COLO668 (cell line): Measurements from ENCODE around the gene SERPINA10.
"Not testable (repeated sequence)": the region's sequence is repeated elsewhere in the genome, so short reads cannot be mapped to it uniquely, and the experiment has no call there.

Source experiments
- DNase-seq: peaks from one replicate; lab custom pipeline; 2025; ENCODE audit not compliant: unreplicated experiment; lab: John Stamatoyannopoulos, UW

The SERPINA10 gene

DNA sequence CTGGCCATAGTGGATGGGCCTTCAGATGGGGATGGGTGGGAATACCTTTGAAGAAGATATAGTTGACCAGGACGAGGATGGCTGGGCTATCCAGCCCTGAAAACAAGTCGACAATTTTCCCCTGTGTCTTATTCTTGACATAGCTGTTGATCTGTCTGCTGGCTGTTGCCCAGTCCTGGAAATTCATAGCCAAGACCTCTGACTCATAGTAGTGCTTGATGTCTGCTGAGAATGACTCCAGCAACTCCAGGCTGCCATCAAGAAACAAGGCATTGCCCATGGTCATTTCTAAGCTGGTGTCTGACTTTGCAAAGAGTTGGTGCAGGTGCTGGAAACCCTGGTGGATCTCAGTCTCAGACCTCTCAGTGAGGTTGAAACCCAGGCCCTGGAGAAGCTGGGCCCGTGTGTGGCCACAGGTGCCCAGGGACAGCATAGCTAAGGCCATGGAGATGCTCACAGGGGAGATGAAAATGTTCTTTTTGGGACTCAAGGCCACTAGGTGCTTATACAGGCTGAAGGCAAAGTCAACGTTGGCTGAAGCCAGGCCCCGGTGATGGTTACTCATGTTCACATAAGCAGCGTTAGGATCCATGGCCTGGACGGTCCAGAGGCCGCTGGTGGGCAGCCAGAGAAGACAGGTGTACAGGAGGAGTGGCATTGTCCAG is 21.1 kb upstream of the SERPINA10 start:
- DNase-seq = no peak

GRCh38 chr14:94312481-94313246 is 19.6 kb upstream of the SERPINA10 start:
- no peak for DNase-seq

GRCh38 chr14:94310248-94310647 is 17.2 kb upstream of the SERPINA10 start:
- DNase-seq = no peak

GRCh38 chr14:94309721-94310120 is 16.7 kb upstream of the SERPINA10 start:
- no peak for DNase-seq

- no peak for DNase-seq
Observed at GRCh38 chr14:94307410-94307992, 14.4 kb upstream of the SERPINA10 start.

DNA sequence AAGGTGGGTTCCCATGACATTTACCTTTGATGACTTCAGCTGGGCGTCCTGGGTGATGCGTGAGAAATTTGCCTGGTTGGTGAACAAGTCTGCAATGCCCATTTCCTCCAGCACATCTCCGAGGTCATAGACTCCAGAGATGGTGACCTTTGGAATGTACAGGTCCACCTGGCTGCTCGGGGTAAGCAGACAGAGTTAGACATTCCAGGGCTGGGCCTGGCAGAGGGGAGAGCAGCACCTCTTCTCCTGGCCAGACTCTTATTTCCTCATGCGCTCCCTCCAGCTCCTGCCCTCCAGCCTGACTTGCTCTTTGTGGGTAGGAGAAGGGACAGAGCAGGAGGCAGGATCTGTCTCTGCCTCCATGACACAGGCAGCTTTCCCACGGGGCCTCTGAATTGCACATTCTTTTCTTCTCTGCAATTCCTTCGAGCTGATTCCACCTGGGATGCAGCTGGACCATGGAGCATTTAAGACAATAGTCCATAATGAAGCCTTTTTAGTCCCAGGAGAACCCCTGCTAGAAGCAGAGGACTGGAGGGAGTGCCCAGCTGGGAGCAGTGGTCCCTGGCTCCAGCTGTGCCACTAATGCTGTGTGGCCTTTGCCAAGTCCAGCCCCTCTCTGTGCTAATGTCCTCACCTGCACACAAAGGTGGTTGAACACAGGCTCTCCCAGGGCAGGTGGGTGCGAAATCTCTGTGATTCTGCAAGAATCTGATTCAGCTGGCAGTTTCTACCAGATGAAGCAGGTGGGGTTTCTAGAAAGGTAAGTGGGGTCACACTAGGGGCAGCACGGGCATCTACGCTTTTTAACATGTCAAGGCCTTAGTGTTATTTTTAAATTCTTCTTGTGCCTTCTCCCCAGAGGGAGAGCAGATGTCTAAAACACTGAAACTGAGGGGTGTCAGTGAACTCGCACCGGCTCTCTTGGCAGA is 13.2 kb upstream of the SERPINA10 start:
- no peak for DNase-seq

DNA sequence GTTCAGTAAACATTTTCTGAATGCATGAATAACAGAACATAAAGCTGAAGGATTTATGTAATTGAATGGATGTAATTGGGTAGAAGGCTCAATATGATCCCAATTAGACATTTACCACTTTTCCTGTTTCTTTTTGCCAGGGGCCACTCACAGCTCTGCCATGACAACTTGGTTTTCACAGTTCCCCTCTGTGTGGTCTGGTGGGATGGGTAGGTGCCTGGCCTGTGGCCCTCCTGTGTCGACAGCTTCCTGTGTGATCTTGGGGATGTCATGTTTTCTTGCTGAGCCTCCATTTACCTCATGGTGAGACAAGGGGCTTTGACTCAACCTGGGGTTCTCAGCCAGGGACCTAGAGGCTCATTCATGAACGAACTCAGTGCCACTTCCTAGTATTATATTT is 12.6 kb upstream of the SERPINA10 start:
- DNase-seq = no peak

DNA sequence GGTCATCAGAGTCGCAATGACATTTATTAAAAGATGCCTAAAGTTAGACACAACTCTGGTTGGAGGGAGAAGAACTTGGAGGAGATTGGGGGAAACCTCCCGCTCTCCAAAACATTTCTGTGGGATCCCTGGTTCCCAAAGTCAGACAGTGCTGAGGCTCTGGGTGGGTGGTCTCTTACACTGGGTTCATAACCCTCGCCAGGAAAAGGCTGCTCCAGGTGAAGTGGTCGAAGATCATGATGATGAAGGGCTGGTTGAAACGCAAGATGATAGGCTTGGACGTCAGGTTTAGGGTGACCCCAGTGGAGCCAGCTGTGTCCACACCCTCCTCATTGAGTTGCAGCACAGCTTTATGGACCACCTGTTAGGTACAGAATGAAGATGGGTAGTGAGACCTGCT is 11.2 kb upstream of the SERPINA10 start:
- no peak for DNase-seq

DNA sequence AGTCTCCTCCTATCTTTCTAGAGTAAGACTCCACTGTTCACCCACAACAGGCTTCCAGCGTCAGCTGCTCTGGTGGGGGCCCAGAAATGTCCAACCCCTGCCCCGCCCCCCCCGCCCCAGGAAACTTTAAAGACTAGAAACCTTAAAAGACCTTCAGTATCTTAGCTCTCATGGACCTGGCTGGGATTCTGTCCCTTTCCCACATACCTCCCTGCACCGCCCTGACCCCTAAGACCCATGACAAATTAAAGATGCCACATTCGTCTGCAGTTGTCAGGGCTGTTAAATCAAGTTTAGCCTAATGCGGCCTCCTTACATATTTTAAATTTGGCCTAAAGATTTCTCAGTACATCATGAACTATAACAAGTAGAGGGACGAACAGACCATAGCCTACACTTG is 10.0 kb upstream of the SERPINA10 start:
- DNase-seq = no peak

GRCh38 chr14:94298130-94298529 is 5.1 kb upstream of the SERPINA10 start:
- DNase-seq = no peak

GRCh38 chr14:94296181-94296545 is 3.1 kb upstream of the SERPINA10 start:
- not testable (repeated sequence) for DNase-seq

GRCh38 chr14:94295360-94296180 is 2.5 kb upstream of the SERPINA10 start:
- no peak for DNase-seq

DNA sequence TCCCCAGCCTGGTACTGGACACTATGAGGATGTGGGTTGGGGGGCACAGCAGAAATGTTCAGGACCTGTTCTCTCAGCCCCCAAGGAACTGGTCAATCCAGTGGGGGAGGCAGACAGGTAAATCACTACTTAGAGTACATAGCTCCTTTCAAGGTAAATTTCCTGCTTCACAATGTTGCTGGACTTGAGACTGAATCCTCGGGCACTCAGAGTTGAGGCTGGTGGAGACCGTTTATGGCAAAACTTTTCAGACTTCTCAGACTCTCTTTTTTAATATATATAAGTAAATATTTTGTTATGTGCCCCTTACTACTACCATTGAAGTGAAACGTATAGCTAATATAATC is 483 bp upstream of the SERPINA10 start:
- no peak for DNase-seq

- no peak for DNase-seq
Observed at GRCh38 chr14:94292526-94292871, 569 bp downstream of the SERPINA10 start.

- DNase-seq = no peak
Observed at GRCh38 chr14:94291906-94292525, 1.1 kb downstream of the SERPINA10 start.

GRCh38 chr14:94291159-94291905 is 1.7 kb downstream of the SERPINA10 start:
- DNase-seq = no peak

- DNase-seq = no peak
Observed at GRCh38 chr14:94290197-94290596, 2.9 kb downstream of the SERPINA10 start.

DNA sequence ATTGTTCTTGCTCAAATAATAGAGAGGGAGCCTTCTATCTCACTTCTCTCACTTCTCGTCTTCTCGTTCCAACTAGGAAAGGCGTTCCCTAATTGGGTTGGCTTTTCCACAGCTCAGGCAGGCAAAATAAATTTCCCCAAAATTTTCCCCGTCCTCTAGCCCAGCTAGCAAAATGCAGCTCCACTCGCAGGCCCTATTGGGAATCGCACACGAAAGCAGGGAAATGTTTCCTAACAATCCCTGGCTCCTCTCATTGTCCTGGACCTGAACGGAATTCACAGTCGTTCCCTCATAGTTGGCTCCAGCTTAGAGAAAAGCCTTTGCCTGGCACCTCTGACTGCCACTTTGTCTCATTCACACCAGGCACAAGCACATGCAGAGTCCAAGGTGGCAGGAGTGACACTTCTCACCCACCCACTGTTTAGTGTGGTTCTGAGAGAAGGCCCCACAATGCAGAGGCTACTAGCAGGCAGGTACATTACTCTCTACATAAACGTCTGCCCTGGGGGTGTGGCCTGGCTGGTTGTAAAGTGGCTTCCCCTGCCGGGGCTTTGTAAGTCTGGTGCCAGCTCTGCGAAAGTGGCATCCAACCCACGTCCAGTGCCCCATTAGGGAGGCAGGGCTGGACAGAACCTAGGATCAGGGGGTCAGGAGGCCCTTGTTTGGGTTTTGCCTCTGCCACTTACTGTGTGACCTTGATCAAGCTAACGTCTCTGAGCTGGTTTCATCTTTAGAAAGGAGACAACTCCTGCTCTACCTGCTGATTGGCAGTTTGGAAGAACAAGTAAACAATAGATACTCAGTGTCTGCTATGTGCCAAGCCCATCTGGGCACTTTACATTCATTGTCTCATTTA is 4.2 kb downstream of the SERPINA10 start:
- DNase-seq = no peak

DNA sequence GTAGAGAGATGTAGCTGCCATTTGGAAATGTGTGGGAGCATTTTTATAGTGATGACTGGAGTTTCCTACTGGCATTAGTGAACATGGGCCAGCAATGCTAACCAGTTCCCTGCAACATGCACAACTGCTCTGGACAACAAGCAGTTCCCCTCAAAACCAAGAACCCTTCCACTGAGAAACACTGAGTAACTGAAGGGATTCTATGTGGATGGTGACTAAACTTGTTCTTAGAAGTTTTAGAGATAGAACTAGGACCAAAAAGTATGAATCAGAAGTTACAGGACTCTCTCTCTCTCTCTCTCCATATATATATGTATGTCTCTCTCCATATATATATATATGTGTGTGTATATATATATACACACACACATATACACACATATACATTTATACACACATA is 7.9 kb downstream of the SERPINA10 start:
- no peak for DNase-seq
